ENCODE data around the gene MAFG. TPM values are rescaled to one million over a fixed set of nuclear protein-coding genes. Genes with fewer than 3 reads are reported as not detected.

MAFG gene
- total and polyA plus RNA-seq, 2 of the 13 experiments (the other 11 are each of a cell fraction or from before 2014, with no cell fraction given): 14.5 to 20.0 TPM

GRCh38 chr17:81917565-81918332 is 9.8 kb downstream of the MAFG start, which contains the start of gene SIRT7 (continued):
- TF ChIP-seq ZBTB33 (CRISPR knock-in tag; IDR thresholded peaks at IDR 0.05): no peak
- peak; percentile 56; the same call in 1 of the 2 replicates for TF ChIP-seq ZNF441 (CRISPR knock-in tag; IDR thresholded peaks at IDR 0.05; ENCODE audit: borderline replicate concordance)
- TF ChIP-seq KDM1A (CRISPR knock-in tag; IDR thresholded peaks at IDR 0.05): no peak
- TF ChIP-seq BATF2 (CRISPR knock-in tag; IDR thresholded peaks at IDR 0.05): 0 out of 2 replicates have a peak, but pooled peaks have one; percentile 32
- TF ChIP-seq PLRG1 (conservative IDR thresholded peaks at IDR 0.05): no peak
- TF ChIP-seq GATAD2A (CRISPR knock-in tag; IDR thresholded peaks at IDR 0.05): no peak
- peak; percentile 37; the same call in 1 of the 2 replicates for TF ChIP-seq ZSCAN25 (CRISPR knock-in tag; IDR thresholded peaks at IDR 0.05)
- TF ChIP-seq SAFB2 (CRISPR knock-in tag; IDR thresholded peaks at IDR 0.05; ENCODE audit: borderline replicate concordance, low read depth): no peak
- TF ChIP-seq KLF12 (CRISPR knock-in tag; IDR thresholded peaks at IDR 0.05; ENCODE audit: borderline replicate concordance): no peak
- no peak for TF ChIP-seq TCF7L2 (IDR thresholded peaks at IDR 0.05; ENCODE audit: low read depth, low read length)
- peak; percentile 31; the same call in 1 of the 2 replicates for TF ChIP-seq NR0B2 (CRISPR knock-in tag; IDR thresholded peaks at IDR 0.05)
- no peak for TF ChIP-seq ZNF281 (CRISPR knock-in tag; IDR thresholded peaks at IDR 0.05; ENCODE audit: borderline replicate concordance)
- TF ChIP-seq E2F1 (CRISPR knock-in tag; IDR thresholded peaks at IDR 0.05): no peak
- TF ChIP-seq RAD51 (IDR thresholded peaks at IDR 0.05; ENCODE audit: borderline replicate concordance): no peak
- TF ChIP-seq ZSCAN22 (CRISPR knock-in tag; IDR thresholded peaks at IDR 0.05): no peak
- TF ChIP-seq SIN3B (IDR thresholded peaks at IDR 0.05; ENCODE audit: low read length): 0 out of 2 replicates have a peak, but pooled peaks have one; percentile 20
- TF ChIP-seq RARG (CRISPR knock-in tag; IDR thresholded peaks at IDR 0.05; ENCODE audit: low read depth): no peak
- TF ChIP-seq ZKSCAN8 (CRISPR knock-in tag; IDR thresholded peaks at IDR 0.05; ENCODE audit: borderline replicate concordance): no peak; the same call in 1 of the 2 replicates
- no peak for TF ChIP-seq DDIT3 (CRISPR knock-in tag; IDR thresholded peaks at IDR 0.05)
- no peak for TF ChIP-seq ZFP62 (CRISPR knock-in tag; IDR thresholded peaks at IDR 0.05)
- TF ChIP-seq SMYD3 (CRISPR knock-in tag; IDR thresholded peaks at IDR 0.05): no peak

Measured in HepG2 (cell line).